ENCODE results near the gene FAM98A. TPM values are rescaled to one million over a fixed set of nuclear protein-coding genes. Genes with fewer than 3 reads are reported as not detected.

FAM98A gene
- 60.8 TPM for polyA plus RNA-seq (2012; ENCODE audit: low read depth, missing spikeins)

DNA sequence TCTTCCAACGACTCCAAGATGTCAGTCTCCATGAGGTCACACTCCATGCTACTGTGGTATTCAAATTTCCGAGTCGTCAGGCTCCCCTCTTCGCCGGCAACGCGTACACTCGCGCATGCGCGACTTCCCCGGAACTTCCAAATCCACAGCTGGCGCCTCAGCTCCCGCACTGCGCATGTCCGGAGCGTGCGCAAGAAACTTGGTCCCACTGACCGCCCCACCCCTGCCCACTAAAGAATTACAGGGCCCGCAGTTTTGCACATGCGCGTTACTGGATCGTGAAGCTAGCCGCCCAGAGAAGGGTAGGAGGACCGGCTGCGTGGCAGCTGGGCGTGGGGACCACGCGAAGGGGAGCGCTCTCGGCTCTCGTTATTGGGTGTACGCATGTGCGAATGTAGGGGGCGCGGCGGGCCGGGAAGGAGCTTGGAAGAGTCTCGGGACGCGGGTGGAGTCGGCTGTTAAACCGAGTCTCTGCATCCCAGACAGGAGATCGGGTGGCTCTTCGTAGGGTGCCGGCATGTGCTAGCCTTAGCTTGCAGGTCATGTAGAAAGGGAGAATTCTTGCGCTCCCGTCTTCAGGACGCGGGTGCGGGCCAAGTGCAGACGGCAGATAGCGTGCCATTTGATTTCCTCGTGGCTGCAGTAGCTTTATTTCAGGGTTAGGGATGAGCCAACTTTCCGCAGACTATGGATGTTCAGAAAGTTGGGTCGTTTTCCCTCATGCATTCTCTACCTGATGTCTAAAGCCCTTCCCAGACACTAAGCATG, at the start of gene FAM98A:
Gene FAM98A (minus strand): TSS at position 125 of the 768 bp plus-strand sequence. CDS start 78 bp downstream, at position 47.
- DNase-seq (ENCODE audit: insufficient read length, low spot score): peak; percentile 74
- FAIRE-seq: peak; percentile 95
- peak; percentile 95 for TF ChIP-seq POU2F2 (IDR thresholded peaks at IDR 0.05; ENCODE audit: low read depth, low read length)
- peak; percentile 79 for TF ChIP-seq POLR2A (IDR thresholded peaks at IDR 0.05; ENCODE audit: low read depth, low read length)
- TF ChIP-seq TAF1 (IDR thresholded peaks at IDR 0.05; ENCODE audit: low read depth, low read length): no peak

DNA sequence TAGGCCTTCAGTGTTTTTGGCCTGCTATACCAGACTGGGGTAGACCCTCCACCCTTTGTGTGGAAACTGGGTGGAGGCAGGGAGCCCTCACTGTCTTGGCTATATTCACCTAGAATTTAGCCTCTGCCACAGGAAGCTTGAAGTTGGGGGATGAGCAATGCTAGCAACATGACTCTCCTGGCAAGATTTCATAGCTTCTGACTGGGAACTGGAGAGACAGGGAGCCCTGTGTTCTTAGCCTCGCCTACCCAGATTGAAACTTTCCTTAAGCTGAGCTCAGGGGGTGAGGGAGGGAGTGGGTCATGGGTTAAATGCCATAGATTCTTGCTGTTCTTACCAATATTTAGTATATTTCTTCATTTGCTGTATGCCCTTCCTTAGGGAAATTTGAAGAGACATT, 46.8 kb upstream of the FAM98A start:
- TF ChIP-seq PAX5 (IDR thresholded peaks at IDR 0.05; ENCODE audit: insufficient read depth, low read length, severe bottlenecking) (no peak), POLR2AphosphoS5 (IDR thresholded peaks at IDR 0.05; ENCODE audit: low read depth, low read length) (no peak)
- no peak for FAIRE-seq
- DNase-seq (ENCODE audit: insufficient read length, low spot score): no peak

DNA sequence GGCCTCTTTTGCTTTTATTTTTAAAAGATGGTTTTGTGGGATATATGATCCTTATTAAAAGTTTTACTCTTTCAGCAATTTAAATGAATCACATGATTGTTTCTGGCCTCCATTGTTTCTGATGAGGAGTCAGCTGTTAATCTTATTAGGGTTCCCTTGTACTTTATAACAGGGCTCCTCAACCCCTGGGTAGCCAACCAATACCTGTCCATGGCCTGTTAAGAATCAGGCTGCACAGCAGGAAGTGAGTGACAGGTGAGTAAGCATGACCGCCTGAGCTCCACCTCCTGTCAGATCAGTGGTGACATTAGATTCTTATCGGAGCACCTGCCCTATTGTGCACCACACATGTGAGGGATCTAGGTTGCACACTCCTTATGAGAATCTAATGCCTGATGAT, 45.1 kb upstream of the FAM98A start:
- no peak for TF ChIP-seq PAX5 (IDR thresholded peaks at IDR 0.05; ENCODE audit: insufficient read depth, low read length, severe bottlenecking)
- TF ChIP-seq POLR2A (IDR thresholded peaks at IDR 0.05; ENCODE audit: low read depth, low read length): no peak
- TF ChIP-seq TAF1 (IDR thresholded peaks at IDR 0.05; ENCODE audit: low read depth, low read length): no peak
- TF ChIP-seq POLR2AphosphoS5 (IDR thresholded peaks at IDR 0.05; ENCODE audit: low read depth, low read length): no peak
- no peak for TF ChIP-seq POU2F2 (IDR thresholded peaks at IDR 0.05; ENCODE audit: low read depth, low read length)
- no peak for TF ChIP-seq SPI1 (IDR thresholded peaks at IDR 0.05; ENCODE audit: low read depth, low read length)
- FAIRE-seq (no peak), DNase-seq (ENCODE audit: insufficient read length, low spot score) (no peak)

DNA sequence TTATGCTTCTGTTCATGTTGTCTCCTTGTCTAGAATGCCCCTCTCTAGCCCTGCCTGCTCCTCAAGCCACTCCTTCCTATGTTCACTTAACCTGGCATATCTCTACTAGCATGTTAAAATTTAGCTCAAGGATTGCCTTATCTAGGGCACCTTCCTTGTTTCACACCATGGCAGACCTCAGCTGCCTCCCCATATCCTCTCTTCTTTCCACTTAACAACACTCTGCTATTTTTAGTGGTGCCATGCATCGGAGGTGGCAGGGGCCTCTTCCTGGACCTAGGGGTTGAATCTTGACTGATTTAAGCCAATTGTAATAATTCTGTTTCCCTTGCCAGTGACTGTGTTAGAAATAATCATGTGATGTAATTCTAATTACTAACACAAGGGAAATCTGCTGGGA, 36.9 kb upstream of the FAM98A start:
- FAIRE-seq: no peak

DNA sequence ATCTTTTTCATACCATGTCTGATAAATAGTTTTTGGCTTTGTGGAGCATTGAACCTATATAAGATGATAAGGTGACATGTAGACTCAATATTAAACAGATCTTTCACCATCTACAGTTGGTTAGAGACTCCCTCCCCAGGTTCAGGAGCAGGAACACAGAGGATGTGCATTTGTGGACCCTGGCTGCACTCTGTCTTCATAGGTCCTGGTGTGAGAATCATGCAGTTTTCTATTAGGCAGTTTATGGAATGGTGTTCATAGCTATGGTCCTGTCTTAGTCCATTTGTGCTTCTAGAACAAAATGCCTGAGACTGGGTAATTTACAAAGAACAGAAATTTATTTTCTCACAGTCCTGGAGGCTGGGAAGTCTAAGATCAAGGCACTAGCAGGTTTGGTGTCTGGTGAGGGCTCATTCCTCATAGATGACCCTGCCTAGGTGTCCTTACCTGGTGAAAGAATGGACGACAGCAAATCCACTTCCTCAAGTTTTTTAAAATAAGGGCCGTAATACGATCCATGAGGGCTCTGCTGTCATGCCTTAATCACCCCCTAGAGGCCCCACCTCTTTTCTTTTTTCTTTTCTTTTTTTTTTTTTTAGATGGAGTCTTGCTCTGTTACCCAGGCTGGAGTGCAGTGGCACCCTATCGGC, 35.3 kb upstream of the FAM98A start:
- TF ChIP-seq POLR2AphosphoS5 (IDR thresholded peaks at IDR 0.05; ENCODE audit: low read depth, low read length): no peak
- TF ChIP-seq POU2F2 (IDR thresholded peaks at IDR 0.05; ENCODE audit: low read depth, low read length): no peak
- TF ChIP-seq SPI1 (IDR thresholded peaks at IDR 0.05; ENCODE audit: low read depth, low read length): no peak
- TF ChIP-seq TAF1 (IDR thresholded peaks at IDR 0.05; ENCODE audit: low read depth, low read length): no peak
- TF ChIP-seq PAX5 (IDR thresholded peaks at IDR 0.05; ENCODE audit: insufficient read depth, low read length, severe bottlenecking): no peak
- TF ChIP-seq POLR2A (IDR thresholded peaks at IDR 0.05; ENCODE audit: low read depth, low read length): no peak
- FAIRE-seq (no peak), DNase-seq (ENCODE audit: insufficient read length, low spot score) (no peak)

More for the DNA sequence above, 36.9 kb upstream of the FAM98A start:
- TF ChIP-seq SPI1 (IDR thresholded peaks at IDR 0.05; ENCODE audit: low read depth, low read length) (no peak), POLR2AphosphoS5 (IDR thresholded peaks at IDR 0.05; ENCODE audit: low read depth, low read length) (no peak), PAX5 (IDR thresholded peaks at IDR 0.05; ENCODE audit: insufficient read depth, low read length, severe bottlenecking) (no peak), TAF1 (IDR thresholded peaks at IDR 0.05; ENCODE audit: low read depth, low read length) (no peak), POLR2A (IDR thresholded peaks at IDR 0.05; ENCODE audit: low read depth, low read length) (no peak)
- no peak for DNase-seq (ENCODE audit: insufficient read length, low spot score)

DNA sequence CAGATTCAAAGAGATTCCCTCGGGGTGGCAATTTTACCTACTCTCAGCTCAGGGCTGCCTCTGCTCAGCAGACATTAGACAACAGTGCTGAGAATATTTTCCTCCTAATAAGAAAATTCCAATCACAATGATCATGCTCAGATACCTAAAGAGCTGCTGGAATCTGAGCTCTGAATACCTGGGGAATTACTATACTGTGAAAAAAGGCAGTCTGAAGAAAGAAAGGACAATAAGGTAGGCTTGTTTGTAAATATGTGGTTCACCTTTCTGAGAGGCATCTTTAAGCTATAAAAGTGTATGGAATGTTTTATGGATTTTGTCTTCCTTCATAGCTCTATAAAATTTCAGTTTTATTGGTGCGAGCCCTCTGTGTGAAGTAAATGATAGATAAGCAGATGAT, 34.2 kb upstream of the FAM98A start:
- DNase-seq (ENCODE audit: insufficient read length, low spot score) (no peak), FAIRE-seq (no peak)
- TF ChIP-seq POU2F2 (IDR thresholded peaks at IDR 0.05; ENCODE audit: low read depth, low read length): no peak
- no peak for TF ChIP-seq POLR2A (IDR thresholded peaks at IDR 0.05; ENCODE audit: low read depth, low read length)
- no peak for TF ChIP-seq TAF1 (IDR thresholded peaks at IDR 0.05; ENCODE audit: low read depth, low read length)
- TF ChIP-seq PAX5 (IDR thresholded peaks at IDR 0.05; ENCODE audit: insufficient read depth, low read length, severe bottlenecking): no peak
- TF ChIP-seq POLR2AphosphoS5 (IDR thresholded peaks at IDR 0.05; ENCODE audit: low read depth, low read length): no peak
- TF ChIP-seq SPI1 (IDR thresholded peaks at IDR 0.05; ENCODE audit: low read depth, low read length): no peak

DNA sequence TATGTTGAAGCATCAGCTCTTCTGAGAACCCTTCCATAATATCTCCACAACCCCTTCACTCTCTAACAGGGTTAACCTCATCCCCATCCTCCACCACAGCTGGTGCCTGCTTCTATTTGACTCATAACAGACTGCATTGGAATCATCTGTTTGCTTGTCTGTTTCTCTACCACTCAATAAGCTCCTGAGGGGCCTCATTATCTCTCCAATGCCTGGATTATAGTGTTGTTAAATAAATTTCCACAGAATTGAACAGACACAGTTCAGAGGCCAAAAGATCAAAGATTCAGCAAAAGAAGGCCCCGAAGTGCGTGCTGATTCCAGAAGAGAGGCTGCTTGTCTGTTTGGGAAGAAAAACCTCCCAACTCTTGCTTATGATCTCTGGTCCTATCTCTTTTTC, 33.7 kb upstream of the FAM98A start:
- FAIRE-seq (no peak), DNase-seq (ENCODE audit: insufficient read length, low spot score) (no peak)
- no peak for TF ChIP-seq POLR2AphosphoS5 (IDR thresholded peaks at IDR 0.05; ENCODE audit: low read depth, low read length)
- TF ChIP-seq PAX5 (IDR thresholded peaks at IDR 0.05; ENCODE audit: insufficient read depth, low read length, severe bottlenecking): no peak
- no peak for TF ChIP-seq POLR2A (IDR thresholded peaks at IDR 0.05; ENCODE audit: low read depth, low read length)
- no peak for TF ChIP-seq TAF1 (IDR thresholded peaks at IDR 0.05; ENCODE audit: low read depth, low read length)
- no peak for TF ChIP-seq POU2F2 (IDR thresholded peaks at IDR 0.05; ENCODE audit: low read depth, low read length)
- TF ChIP-seq SPI1 (IDR thresholded peaks at IDR 0.05; ENCODE audit: low read depth, low read length): no peak

DNA sequence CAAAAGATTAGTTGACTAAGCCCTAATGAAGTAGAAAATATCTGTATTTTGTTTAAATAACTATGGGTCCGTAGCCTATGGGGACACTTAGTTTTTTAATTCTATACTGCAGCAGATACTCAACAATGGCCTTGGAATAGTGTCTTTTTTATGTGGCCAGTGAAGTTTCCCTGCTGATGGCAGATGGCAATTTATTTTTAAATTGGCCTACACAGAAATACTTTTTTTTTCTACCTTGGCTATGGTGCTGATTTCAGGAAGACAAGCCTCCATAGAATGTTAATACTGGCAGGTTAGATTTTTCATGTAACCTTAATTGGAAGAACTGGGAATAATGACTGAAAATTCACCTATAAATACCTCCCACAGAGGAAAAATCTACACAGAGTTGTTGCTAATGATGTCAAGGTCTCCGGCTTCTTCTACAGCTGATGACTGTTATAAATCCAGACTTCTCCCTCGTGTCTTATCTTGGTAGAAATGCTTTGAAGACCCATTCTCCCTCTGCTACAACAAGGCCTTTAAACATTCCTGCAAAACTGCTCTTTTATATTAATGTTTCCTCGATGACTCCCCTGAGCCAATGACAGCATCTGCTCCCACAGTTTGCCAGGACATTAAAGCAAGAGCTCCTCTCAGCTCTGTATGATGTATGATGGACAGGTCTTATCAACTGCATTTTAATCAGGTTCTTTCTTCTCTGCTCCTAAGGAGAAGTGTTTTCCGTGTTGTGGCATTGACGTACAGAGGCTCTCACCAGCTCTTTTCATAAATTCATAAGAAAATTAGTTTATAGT, 29.1 kb upstream of the FAM98A start:
- DNase-seq (ENCODE audit: insufficient read length, low spot score) (no peak), FAIRE-seq (no peak)

DNA sequence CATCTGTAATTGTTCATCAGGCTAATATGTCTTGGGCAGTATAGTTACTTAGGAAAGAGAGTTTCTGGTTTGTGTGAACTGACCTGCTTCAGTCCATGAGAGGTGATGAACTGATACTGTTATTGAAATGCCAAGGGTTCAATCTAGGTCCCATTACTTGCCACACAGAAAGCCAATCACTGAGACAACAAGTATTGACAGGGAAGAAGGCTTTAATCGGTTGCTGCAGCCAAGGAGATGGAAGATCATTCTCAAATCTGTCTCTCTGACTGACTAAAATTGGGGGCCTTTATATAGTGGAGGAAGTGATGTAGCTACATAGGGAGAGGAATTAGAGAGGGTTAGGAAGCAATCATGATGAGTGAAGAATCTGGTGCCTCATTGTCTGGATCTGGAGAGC, 19.9 kb upstream of the FAM98A start:
- no peak for DNase-seq (ENCODE audit: insufficient read length, low spot score)
- TF ChIP-seq SPI1 (IDR thresholded peaks at IDR 0.05; ENCODE audit: low read depth, low read length): no peak
- TF ChIP-seq PAX5 (IDR thresholded peaks at IDR 0.05; ENCODE audit: insufficient read depth, low read length, severe bottlenecking): no peak
- TF ChIP-seq TAF1 (IDR thresholded peaks at IDR 0.05; ENCODE audit: low read depth, low read length): no peak
- TF ChIP-seq POLR2AphosphoS5 (IDR thresholded peaks at IDR 0.05; ENCODE audit: low read depth, low read length): no peak
- no peak for TF ChIP-seq POU2F2 (IDR thresholded peaks at IDR 0.05; ENCODE audit: low read depth, low read length)
- no peak for TF ChIP-seq POLR2A (IDR thresholded peaks at IDR 0.05; ENCODE audit: low read depth, low read length)
- FAIRE-seq: no peak

More for the DNA sequence above, 29.1 kb upstream of the FAM98A start:
- TF ChIP-seq PAX5 (IDR thresholded peaks at IDR 0.05; ENCODE audit: insufficient read depth, low read length, severe bottlenecking): no peak
- TF ChIP-seq SPI1 (IDR thresholded peaks at IDR 0.05; ENCODE audit: low read depth, low read length): no peak
- TF ChIP-seq POLR2A (IDR thresholded peaks at IDR 0.05; ENCODE audit: low read depth, low read length): no peak
- no peak for TF ChIP-seq POU2F2 (IDR thresholded peaks at IDR 0.05; ENCODE audit: low read depth, low read length)
- TF ChIP-seq TAF1 (IDR thresholded peaks at IDR 0.05; ENCODE audit: low read depth, low read length): no peak
- TF ChIP-seq POLR2AphosphoS5 (IDR thresholded peaks at IDR 0.05; ENCODE audit: low read depth, low read length): no peak
